Glutamatergic neuron (in vitro differentiated cells): ENCODE results near the gene CLK4. TPM values are rescaled to one million over a fixed set of nuclear protein-coding genes. Genes with fewer than 3 reads are reported as not detected.

ENCODE experiments used
- DNase-seq: peaks from one replicate; pipeline ENCODE4 v3.0.0; 2022
- H3K27ac Mint-ChIP-seq: one replicate; pipeline ENCODE4 v1.8.0; 2020; ENCODE audit warnings: mild to moderate bottlenecking, mixed read lengths, inconsistent platforms; ENCODE audit not compliant: unreplicated experiment
- H3K27me3 Mint-ChIP-seq: one replicate; pipeline ENCODE4 v1.8.0; 2020; ENCODE audit warnings: mild to moderate bottlenecking, moderate library complexity, mixed read lengths, inconsistent platforms; ENCODE audit not compliant: unreplicated experiment
- H3K36me3 Mint-ChIP-seq: one replicate; pipeline ENCODE4 v1.8.0; 2020; ENCODE audit warnings: mild to moderate bottlenecking, mixed read lengths, inconsistent platforms; ENCODE audit not compliant: unreplicated experiment
- H3K4me1 Mint-ChIP-seq: one replicate; pipeline ENCODE4 v1.8.0; 2020; ENCODE audit warnings: mild to moderate bottlenecking, low read depth, mixed read lengths, inconsistent platforms; ENCODE audit not compliant: unreplicated experiment
- H3K4me3 Mint-ChIP-seq: one replicate; pipeline ENCODE4 v1.8.0; 2020; ENCODE audit warnings: mild to moderate bottlenecking, mixed read lengths, inconsistent platforms; ENCODE audit not compliant: unreplicated experiment
- H3K9me3 Mint-ChIP-seq: one replicate; pipeline ENCODE4 v1.8.0; 2020; ENCODE audit warnings: mild to moderate bottlenecking, moderate library complexity, mixed read lengths, inconsistent platforms; ENCODE audit not compliant: unreplicated experiment
- CTCF ChIP-seq: fragments of 200-600 bp; sonication (generic); IDR thresholded peaks from one replicate; pipeline ENCODE4 v1.5.0; 2021; ENCODE audit not compliant: partially characterized antibody, unreplicated experiment
- total RNA-seq: library from RNA; stranded (reverse); fragmentation: NEBNext Ultra II Directional; extraction: Animal tissue kit (Norgen Biotek cat#: 25700); gene quantifications from one replicate; pipeline ENCODE4 v1.2.1, GENCODE V29; 2021; ENCODE audit not compliant: unreplicated experiment

The CLK4 gene
- total RNA-seq, 1 donor from 2014 or later, result 29.4 TPM

- TF ChIP-seq CTCF, result no peak
- H3K4me3 Mint-ChIP-seq, result no peak overlapping the region
- no peaks in the 10 kb centered on the region for H3K4me1 Mint-ChIP-seq
- H3K36me3 Mint-ChIP-seq, result no peaks in the 10 kb centered on the region
- DNase-seq, result no peak
- H3K27me3 Mint-ChIP-seq, result peaks cover 3% of the 10 kb centered on the region
- H3K9me3 Mint-ChIP-seq, result peaks cover 1% of the 10 kb centered on the region
- no peak overlapping the region for H3K27ac Mint-ChIP-seq
Observed at GRCh38 chr5:178582291-178582690, 44.6 kb downstream of the CLK4 start.

GRCh38 chr5:178581621-178582020 lies 45.2 kb downstream of the CLK4 start:
- no peaks in the 10 kb centered on the region for H3K4me1 Mint-ChIP-seq
- H3K9me3 Mint-ChIP-seq, result peaks cover 1% of the 10 kb centered on the region
- no peak for TF ChIP-seq CTCF
- no peak overlapping the region for H3K4me3 Mint-ChIP-seq
- DNase-seq, result no peak
- H3K36me3 Mint-ChIP-seq, result no peaks in the 10 kb centered on the region
- peaks cover 3% of the 10 kb centered on the region for H3K27me3 Mint-ChIP-seq
- no peak overlapping the region for H3K27ac Mint-ChIP-seq

GRCh38 chr5:178580271-178580955 lies 46.4 kb downstream of the CLK4 start:
- no peak overlapping the region for H3K4me3 Mint-ChIP-seq
- H3K36me3 Mint-ChIP-seq, result no peaks in the 10 kb centered on the region
- H3K27me3 Mint-ChIP-seq, result peaks cover 7% of the 10 kb centered on the region
- DNase-seq, result no peak
- no peak overlapping the region for H3K27ac Mint-ChIP-seq
- H3K4me1 Mint-ChIP-seq, result no peaks in the 10 kb centered on the region
- TF ChIP-seq CTCF, result no peak
- H3K9me3 Mint-ChIP-seq, result peaks cover 1% of the 10 kb centered on the region

GRCh38 chr5:178577944-178578343 lies 48.9 kb downstream of the CLK4 start:
- Mint-ChIP-seq H3K9me3 (peaks cover 1% of the 10 kb centered on the region), H3K36me3 (peaks cover 2% of the 10 kb centered on the region), H3K27me3 (peaks cover 7% of the 10 kb centered on the region), H3K4me3 (no peak overlapping the region), H3K4me1 (no peaks in the 10 kb centered on the region), H3K27ac (no peak overlapping the region)
- DNase-seq, result no peak
- TF ChIP-seq CTCF, result no peak

- peaks cover 1% of the 10 kb centered on the region for H3K9me3 Mint-ChIP-seq
- TF ChIP-seq CTCF, result no peak
- H3K27ac Mint-ChIP-seq, result no peak overlapping the region
- H3K36me3 Mint-ChIP-seq, result peaks cover 6% of the 10 kb centered on the region
- peak overlapping the region; percentile 80 for H3K4me3 Mint-ChIP-seq
- DNase-seq, result peak; percentile 39
- peaks cover 7% of the 10 kb centered on the region for H3K27me3 Mint-ChIP-seq
- no peaks in the 10 kb centered on the region for H3K4me1 Mint-ChIP-seq
Observed at GRCh38 chr5:178577376-178577839, 49.4 kb downstream of the CLK4 start.
